ENCODE results near the gene RBM10.

The RBM10 gene

DNA sequence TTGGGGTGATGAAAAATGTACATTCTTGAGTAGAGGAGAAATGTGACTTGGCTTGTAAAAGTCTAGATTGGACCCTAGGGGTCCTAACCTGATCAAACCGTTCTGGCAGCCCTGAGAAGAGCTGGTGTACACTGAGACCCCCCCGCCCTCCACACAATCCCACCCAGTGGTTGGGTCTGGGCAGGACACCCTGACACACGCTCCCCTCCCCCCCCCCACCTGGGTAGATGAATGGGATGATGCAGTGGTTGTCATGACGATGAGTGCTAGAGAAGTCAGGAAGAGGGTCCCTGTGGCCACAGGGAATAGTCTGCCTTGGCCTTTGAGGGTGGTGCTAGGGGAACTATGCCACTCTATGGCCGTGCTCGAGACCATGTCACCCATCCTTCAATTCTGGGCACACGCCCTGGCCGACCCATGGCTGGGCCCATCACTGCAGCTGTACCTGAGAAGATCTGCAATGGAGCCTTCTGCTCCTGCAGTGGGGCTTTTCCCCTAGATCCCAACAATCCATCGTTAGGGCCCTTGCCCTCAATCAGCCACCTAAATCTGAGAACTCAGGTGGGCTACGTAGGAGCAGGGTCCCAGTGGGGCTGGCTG lies 77.8 kb downstream of the RBM10 start:
- no peak for DNase-seq

- no peak for DNase-seq
Measured at GRCh38 chrX:47223476-47224250, 78.6 kb downstream of the RBM10 start.

DNA sequence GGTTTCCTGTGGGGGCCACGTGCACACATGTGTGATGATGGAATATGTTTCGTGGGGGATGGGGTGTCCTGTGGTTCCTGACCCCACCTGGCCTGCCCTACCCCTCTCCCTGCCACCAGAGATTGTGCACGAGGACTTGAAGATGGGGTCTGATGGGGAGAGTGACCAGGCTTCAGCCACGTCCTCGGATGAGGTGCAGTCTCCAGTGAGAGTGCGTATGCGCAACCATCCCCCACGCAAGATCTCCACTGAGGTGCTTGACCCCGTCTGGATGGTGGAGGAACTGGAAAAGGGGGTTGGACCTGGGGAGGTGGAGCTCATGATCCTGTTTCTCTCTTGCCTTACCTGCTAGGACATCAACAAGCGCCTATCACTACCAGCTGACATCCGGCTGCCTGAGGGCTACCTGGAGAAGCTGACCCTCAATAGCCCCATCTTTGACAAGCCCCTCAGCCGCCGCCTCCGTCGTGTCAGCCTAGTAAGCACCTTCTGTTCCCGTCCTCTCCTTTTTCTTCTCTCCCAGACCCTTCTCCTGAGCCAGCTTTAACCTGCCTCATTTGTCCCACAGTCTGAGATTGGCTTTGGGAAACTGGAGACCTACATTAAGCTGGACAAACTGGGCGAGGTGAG lies 79.4 kb downstream of the RBM10 start:
- no peak for DNase-seq

DNA sequence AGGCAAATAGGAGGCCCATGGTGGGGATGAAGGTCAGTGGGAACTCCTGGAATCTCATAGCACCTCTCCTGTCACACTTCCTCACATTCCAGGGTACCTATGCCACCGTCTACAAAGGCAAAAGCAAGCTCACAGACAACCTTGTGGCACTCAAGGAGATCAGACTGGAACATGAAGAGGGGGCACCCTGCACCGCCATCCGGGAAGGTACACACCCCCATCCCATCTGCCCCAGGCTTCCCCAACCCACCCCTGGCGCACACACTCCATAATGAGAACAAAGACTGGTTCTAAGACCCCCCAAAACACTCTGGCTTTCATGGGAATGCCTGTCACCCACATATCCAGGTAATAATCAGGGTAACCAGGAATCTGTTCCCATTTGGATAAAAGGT lies 79.9 kb downstream of the RBM10 start:
- no peak for DNase-seq

GRCh38 chrX:47226071-47226470 lies 81.0 kb downstream of the RBM10 start:
- no peak for DNase-seq

GRCh38 chrX:47226531-47227333 lies 81.7 kb downstream of the RBM10 start:
- no peak for DNase-seq

DNA sequence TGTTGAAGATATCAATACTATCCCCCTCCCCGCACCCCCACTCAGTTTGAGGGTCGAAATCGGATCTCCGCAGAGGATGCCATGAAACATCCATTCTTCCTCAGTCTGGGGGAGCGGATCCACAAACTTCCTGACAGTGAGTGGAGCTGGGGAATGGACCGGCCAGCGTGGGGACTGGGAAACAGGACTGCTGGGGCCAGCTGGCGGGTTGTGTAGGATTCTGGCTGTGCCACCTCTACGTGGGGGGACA lies 82.2 kb downstream of the RBM10 start:
- no peak for DNase-seq

- DNase-seq, result no peak
Measured at GRCh38 chrX:47228550-47229270, 83.7 kb downstream of the RBM10 start.

DNA sequence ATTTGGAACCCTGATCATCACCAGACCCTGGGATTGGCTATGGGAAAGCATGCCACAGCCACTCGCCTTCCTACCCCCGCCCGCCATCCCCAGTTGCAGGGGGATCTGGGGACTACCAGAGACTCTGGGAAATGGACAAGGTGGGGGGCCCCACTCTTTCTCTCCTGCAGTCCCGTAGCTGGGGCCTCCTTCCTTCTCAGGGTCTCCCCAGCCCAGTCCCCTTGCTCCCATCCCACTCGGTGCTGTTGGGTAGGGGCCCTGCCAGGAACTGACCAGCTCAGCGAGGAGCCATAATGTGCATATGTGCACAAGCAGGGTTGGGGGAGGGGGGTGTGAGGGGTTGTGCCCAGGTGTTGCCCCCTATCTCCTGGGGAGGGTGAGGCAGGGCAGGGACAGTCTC lies 84.4 kb downstream of the RBM10 start:
- DNase-seq, result no peak

GRCh38 chrX:47230136-47230868 lies 85.3 kb downstream of the RBM10 start:
- no peak for DNase-seq

DNA sequence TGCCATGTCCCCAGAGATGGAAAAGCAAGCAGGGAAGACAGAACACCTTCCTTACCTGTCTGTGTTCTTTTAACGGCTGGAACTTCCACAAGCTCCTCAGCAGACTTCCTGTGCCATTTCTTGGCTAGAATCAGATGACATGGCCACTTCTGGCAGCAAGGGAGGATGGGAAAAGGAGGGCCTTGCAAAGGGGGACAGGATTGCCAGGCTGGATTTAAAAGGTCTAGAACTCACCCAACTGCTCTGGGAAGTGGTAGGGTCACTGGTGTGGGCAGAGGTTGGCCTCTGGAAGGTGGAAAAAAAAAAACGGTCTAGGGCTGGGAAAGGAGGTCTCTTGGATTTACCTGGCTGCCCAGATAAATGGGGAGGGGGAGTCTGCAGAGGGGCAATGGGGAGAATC lies 86.1 kb downstream of the RBM10 start:
- DNase-seq, result no peak

- no peak for DNase-seq
Measured at GRCh38 chrX:47232197-47232802, 87.3 kb downstream of the RBM10 start.

DNA sequence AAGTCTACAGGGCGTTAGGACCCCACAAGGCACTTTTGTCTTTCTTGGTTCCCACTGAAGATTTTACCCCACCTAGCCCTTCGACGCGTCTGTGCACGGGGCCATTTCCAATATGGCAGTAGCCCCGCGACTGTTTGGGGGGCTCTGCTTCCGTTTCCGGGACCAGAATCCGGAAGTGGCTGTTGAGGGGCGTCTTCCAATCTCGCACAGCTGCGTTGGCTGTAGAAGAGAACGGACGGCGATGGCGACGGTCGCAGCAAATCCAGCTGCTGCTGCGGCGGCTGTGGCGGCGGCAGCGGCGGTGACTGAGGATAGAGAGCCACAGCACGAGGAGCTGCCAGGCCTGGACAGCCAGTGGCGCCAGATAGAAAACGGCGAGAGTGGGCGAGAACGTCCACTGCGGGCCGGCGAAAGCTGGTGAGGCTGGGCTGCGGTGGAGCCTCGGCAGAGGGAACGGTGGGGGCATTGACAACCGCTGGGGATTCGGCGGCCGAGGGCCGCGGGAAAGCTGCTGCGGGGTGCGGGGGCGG lies 87.8 kb downstream of the RBM10 start, which contains the start of gene USP11:
USP11 (plus strand) TSS at position 207 of the 530 bp plus-strand sequence; CDS start at position 242, 35 bp downstream.
- peak in 1 of 2 donors; percentile 24 for DNase-seq

GRCh38 chrX:47233333-47234113 lies 88.5 kb downstream of the RBM10 start:
- peak; percentile 94 to 96 for DNase-seq

DNA sequence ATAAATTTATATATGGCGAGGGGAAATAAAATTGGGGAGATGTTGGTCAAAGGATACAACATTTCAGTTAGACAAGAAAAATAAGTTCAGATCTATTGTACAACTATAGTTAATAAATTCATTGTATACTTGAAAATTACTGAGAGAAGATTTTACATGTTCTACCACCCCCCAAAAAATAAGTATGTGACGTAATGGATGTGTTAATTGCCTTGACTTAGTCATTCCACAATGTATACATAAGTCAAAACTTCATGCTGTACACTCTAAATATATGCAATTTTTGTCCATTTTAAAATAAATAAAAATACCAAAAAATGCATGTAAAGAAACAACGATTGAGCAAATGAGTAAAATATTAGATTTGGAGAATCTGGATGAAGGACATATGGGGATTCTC lies 89.6 kb downstream of the RBM10 start:
- no peak for DNase-seq

DNA sequence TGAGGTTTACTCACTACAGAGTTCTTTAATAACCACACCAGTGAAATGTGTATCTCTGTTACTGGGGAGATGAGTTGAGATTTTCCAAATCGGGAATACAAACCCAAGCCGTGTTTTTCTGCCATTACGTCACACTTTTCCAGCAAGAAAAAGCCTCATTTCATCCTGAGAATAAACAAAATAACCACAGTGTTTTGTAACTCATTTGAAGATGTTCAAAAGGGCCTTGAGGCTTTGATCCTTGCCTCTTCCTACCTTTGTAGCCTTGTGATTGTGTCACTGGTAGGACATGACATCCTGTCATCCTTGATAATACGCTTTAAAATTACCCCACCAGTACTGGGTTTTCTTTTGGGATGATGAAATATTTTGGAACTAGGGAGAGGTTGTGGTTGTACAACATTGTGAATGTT lies 90.7 kb downstream of the RBM10 start:
- DNase-seq, result no peak

Measured in activated CD4-positive, alpha-beta T cell treated with anti-CD3 and anti-CD28 coated beads for 4 hours (primary cell).